Measurements from ENCODE around the gene RET.

Gene RET

DNA sequence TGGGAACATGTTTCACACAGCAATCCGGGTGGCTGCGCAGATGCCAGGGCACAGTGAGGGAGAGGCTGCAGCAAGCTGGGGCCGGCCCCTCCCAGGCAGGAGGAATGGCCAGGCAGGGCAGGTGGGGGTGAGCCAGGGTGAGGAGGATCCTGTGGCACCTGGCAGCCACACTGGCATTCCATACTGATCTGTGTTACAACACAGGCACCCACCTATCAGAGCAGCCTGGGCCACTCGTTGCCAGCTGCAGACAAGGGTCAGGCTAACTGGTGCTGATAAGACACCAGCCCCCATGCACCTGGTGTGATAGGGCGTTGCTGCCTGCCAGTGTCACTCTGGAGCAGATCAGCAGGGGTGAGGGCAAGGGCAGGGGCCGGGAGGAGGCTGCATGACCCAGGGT is 16.6 kb upstream of the RET start:
- Histone ChIP-seq H3K27me3 (ENCODE audit: insufficient read depth, low read length) (no peaks in the 10 kb centered on the region), H2AFZ (ENCODE audit: low read depth, low read length) (no peak overlapping the region)

DNA sequence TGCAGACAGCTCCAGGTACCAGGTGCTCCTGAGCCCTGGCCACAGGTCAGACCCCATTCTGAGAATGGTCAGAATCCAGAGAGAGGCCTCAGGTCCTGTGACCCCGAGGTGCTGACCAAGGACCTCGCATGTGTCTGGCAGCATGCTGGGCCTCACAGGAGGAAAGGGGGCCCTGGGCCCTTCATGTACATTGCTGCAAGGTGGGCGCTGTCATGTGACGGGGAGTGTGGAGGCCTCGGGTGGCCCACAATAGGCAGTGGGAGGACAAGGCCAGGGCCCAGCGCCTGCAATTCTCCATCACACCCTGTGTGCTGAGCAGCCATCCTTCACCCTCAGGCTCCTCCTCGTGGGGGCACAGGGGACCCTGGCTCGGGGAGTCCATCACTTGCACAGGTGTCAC is 15.5 kb upstream of the RET start:
- Histone ChIP-seq H3K27me3 (ENCODE audit: insufficient read depth, low read length) (no peaks in the 10 kb centered on the region), H3K36me3 (ENCODE audit: insufficient read depth, low read length) (no peaks in the 10 kb centered on the region), H3K4me1 (ENCODE audit: insufficient read depth, low read length) (no peaks in the 10 kb centered on the region), H3K4me3 (ENCODE audit: low read length) (no peak overlapping the region), H2AFZ (ENCODE audit: low read depth, low read length) (no peak overlapping the region), H3K9me3 (ENCODE audit: low read length) (no peaks in the 10 kb centered on the region)

More for the DNA sequence above, 16.6 kb upstream of the RET start:
- Histone ChIP-seq H3K9me3 (ENCODE audit: low read length) (no peaks in the 10 kb centered on the region), H3K36me3 (ENCODE audit: insufficient read depth, low read length) (no peaks in the 10 kb centered on the region), H3K4me3 (ENCODE audit: low read length) (no peak overlapping the region), H3K4me1 (ENCODE audit: insufficient read depth, low read length) (no peaks in the 10 kb centered on the region)

DNA sequence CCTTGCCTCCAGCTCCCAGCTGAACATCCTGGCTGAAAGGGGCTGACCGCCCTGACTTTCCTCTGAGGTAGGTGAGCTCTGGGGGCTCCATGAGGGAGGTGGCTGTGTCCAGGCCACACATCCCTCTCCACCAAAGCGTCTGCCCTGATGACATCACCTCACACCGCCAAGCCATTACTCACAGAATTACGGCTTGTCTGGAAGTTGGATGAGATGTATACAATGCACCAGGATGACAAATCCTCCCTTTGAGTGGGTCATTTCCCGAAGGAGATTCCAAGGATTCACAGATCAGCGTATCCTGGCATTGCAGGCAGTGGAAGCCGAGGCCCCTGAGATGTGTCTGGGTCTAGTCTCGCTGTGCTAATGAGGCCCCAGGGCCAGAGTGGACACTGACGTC is 15.1 kb upstream of the RET start:
- H3K27me3 ChIP-seq (ENCODE audit: insufficient read depth, low read length): no peaks in the 10 kb centered on the region
- H3K36me3 ChIP-seq (ENCODE audit: insufficient read depth, low read length): no peaks in the 10 kb centered on the region
- H3K4me3 ChIP-seq (ENCODE audit: low read length): no peak overlapping the region
- no peaks in the 10 kb centered on the region for H3K4me1 ChIP-seq (ENCODE audit: insufficient read depth, low read length)
- H3K9me3 ChIP-seq (ENCODE audit: low read length): no peaks in the 10 kb centered on the region
- H2AFZ ChIP-seq (ENCODE audit: low read depth, low read length): no peak overlapping the region

DNA sequence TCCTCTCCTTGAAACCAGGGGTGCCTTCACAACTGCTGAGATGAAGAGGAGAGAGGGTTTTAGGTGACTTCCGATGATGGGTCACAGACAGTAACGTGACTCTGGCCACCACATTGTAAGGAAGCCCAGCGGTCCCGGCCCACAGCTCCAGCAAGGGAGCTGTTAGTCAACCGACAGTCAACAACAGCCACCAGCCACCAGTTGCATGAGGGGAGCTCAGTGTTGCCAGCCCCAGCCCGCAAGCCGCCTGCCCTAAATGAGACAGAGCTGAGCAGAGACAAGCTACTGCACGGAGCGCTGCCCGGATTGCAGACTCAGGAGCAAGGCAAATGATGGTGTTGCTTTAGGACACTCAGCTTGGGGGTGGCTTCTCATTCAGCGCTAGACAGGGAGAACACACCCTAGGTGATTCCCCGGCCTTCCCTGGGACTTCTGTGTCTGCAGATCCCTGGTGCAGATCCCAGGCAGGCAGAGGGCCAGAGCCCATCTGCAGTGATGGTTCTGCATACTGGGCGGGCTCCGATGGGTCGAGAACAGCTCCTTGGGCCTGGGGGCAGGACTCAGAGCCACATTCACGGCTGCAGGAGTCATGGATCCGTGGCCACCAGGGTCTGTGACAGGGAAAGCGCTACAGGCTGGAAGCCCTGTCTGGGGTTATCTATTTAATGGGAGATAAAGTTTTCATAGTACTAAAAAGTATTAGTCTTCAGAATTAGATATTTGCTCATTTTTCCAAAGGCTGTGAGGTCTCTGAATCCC is 14.3 kb upstream of the RET start:
- Histone ChIP-seq H3K4me3 (ENCODE audit: low read length) (no peak overlapping the region), H3K9me3 (ENCODE audit: low read length) (no peaks in the 10 kb centered on the region), H3K4me1 (ENCODE audit: insufficient read depth, low read length) (no peaks in the 10 kb centered on the region), H2AFZ (ENCODE audit: low read depth, low read length) (no peak overlapping the region), H3K27me3 (ENCODE audit: insufficient read depth, low read length) (peaks cover 1% of the 10 kb centered on the region), H3K36me3 (ENCODE audit: insufficient read depth, low read length) (no peaks in the 10 kb centered on the region)

DNA sequence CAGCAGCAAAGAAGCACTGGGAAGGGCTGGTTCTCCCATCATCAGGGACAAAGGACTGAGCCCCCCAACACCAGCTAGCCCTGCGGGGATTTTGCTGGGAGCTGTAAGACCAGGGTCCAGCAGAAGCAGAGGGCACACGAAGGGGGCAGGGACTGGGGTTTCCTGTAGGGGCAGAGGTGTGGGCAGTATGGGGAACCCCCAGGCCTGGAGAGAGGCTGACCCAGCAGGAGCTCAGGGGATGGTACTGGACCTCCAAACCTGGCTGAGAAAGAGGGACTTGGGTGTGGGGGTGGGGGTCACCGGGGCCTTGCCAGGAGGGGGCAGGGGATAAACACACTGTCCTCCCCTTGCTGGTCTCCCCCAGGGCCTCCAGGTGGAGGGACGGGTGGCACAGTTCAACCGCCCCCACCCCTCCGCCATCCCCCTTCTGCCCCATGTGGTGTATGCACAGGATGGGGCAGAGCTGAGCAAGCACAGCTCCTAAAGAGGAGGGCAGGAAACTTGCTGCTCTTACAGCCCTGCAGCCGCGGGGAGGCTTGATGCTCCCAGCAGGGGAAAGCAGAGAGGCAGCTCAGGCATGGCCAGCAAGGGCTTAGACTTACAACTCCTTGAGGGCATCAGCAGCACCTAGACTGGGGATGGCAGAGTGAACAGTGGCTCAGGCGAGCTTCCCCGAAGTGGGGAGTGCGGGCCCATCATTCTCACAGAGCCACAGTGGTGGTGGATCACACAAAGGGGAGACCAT is 12.4 kb upstream of the RET start:
- Histone ChIP-seq H3K4me1 (ENCODE audit: insufficient read depth, low read length) (no peaks in the 10 kb centered on the region), H3K27me3 (ENCODE audit: insufficient read depth, low read length) (peaks cover 9% of the 10 kb centered on the region), H2AFZ (ENCODE audit: low read depth, low read length) (no peak overlapping the region), H3K4me3 (ENCODE audit: low read length) (no peak overlapping the region), H3K36me3 (ENCODE audit: insufficient read depth, low read length) (no peaks in the 10 kb centered on the region), H3K9me3 (ENCODE audit: low read length) (no peaks in the 10 kb centered on the region)

- H3K27me3 ChIP-seq (ENCODE audit: insufficient read depth, low read length): peaks cover 10% of the 10 kb centered on the region
- no peaks in the 10 kb centered on the region for H3K9me3 ChIP-seq (ENCODE audit: low read length)
- H3K4me3 ChIP-seq (ENCODE audit: low read length): no peak overlapping the region
- H3K36me3 ChIP-seq (ENCODE audit: insufficient read depth, low read length): no peaks in the 10 kb centered on the region
- no peaks in the 10 kb centered on the region for H3K4me1 ChIP-seq (ENCODE audit: insufficient read depth, low read length)
- H2AFZ ChIP-seq (ENCODE audit: low read depth, low read length): no peak overlapping the region
These were observed 11.6 kb upstream of the RET start for GRCh38 chr10:43065234-43065633.

GRCh38 chr10:43065761-43066160 is 11.1 kb upstream of the RET start:
- Histone ChIP-seq H3K9me3 (ENCODE audit: low read length) (no peaks in the 10 kb centered on the region), H3K36me3 (ENCODE audit: insufficient read depth, low read length) (no peaks in the 10 kb centered on the region), H2AFZ (ENCODE audit: low read depth, low read length) (no peak overlapping the region), H3K4me3 (ENCODE audit: low read length) (no peak overlapping the region), H3K27me3 (ENCODE audit: insufficient read depth, low read length) (peaks cover 15% of the 10 kb centered on the region), H3K4me1 (ENCODE audit: insufficient read depth, low read length) (no peaks in the 10 kb centered on the region)

DNA sequence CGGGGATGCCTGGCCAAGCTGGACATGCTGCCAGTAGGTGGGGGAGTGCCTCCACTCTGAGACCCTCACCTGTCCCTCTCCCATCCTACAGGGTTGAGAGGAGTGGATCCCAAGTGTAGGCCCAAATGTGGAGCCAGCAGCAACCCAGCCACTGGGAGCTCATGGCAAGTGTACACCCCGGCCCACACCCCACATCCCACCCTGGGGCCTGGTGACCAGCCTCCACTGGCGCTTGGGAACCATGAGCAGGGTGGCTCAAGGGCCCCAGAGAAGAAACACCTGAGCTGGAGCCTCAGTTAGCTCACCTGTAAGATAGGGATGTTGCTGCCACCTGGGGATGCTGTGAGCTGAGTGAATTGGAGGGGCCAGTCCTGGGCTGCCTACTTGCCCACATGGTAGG is 10.4 kb upstream of the RET start:
- no peak overlapping the region for H3K4me3 ChIP-seq (ENCODE audit: low read length)
- no peaks in the 10 kb centered on the region for H3K9me3 ChIP-seq (ENCODE audit: low read length)
- no peak overlapping the region for H2AFZ ChIP-seq (ENCODE audit: low read depth, low read length)
- peaks cover 17% of the 10 kb centered on the region for H3K27me3 ChIP-seq (ENCODE audit: insufficient read depth, low read length)
- H3K4me1 ChIP-seq (ENCODE audit: insufficient read depth, low read length): no peaks in the 10 kb centered on the region
- no peaks in the 10 kb centered on the region for H3K36me3 ChIP-seq (ENCODE audit: insufficient read depth, low read length)

GRCh38 chr10:43067391-43068135 is 9.3 kb upstream of the RET start:
- Histone ChIP-seq H3K4me1 (ENCODE audit: insufficient read depth, low read length) (no peaks in the 10 kb centered on the region), H2AFZ (ENCODE audit: low read depth, low read length) (no peak overlapping the region), H3K9me3 (ENCODE audit: low read length) (no peaks in the 10 kb centered on the region), H3K27me3 (ENCODE audit: insufficient read depth, low read length) (peaks cover 17% of the 10 kb centered on the region), H3K4me3 (ENCODE audit: low read length) (no peak overlapping the region), H3K36me3 (ENCODE audit: insufficient read depth, low read length) (no peaks in the 10 kb centered on the region)

DNA sequence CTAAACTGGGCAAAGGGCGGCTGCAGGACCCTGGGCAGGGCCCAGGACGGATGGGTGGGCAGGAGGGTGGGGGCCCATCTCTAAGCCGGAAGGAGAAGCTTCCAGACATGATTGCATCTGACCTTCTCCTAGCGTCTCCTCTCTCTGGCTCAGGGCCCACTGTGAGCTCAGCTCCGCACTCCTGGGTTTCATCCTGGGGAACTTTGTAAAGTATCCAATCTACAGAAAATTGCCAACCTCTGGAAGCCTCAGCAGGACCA is 8.8 kb upstream of the RET start:
- no peaks in the 10 kb centered on the region for H3K9me3 ChIP-seq (ENCODE audit: low read length)
- no peaks in the 10 kb centered on the region for H3K36me3 ChIP-seq (ENCODE audit: insufficient read depth, low read length)
- no peaks in the 10 kb centered on the region for H3K4me1 ChIP-seq (ENCODE audit: insufficient read depth, low read length)
- peaks cover 19% of the 10 kb centered on the region for H3K27me3 ChIP-seq (ENCODE audit: insufficient read depth, low read length)
- H3K4me3 ChIP-seq (ENCODE audit: low read length): no peak overlapping the region
- H2AFZ ChIP-seq (ENCODE audit: low read depth, low read length): no peak overlapping the region

GRCh38 chr10:43068471-43069210 is 8.2 kb upstream of the RET start:
- Histone ChIP-seq H2AFZ (ENCODE audit: low read depth, low read length) (no peak overlapping the region), H3K4me3 (ENCODE audit: low read length) (no peak overlapping the region), H3K4me1 (ENCODE audit: insufficient read depth, low read length) (no peaks in the 10 kb centered on the region), H3K9me3 (ENCODE audit: low read length) (no peaks in the 10 kb centered on the region), H3K27me3 (ENCODE audit: insufficient read depth, low read length) (peaks cover 25% of the 10 kb centered on the region), H3K36me3 (ENCODE audit: insufficient read depth, low read length) (no peaks in the 10 kb centered on the region)

DNA sequence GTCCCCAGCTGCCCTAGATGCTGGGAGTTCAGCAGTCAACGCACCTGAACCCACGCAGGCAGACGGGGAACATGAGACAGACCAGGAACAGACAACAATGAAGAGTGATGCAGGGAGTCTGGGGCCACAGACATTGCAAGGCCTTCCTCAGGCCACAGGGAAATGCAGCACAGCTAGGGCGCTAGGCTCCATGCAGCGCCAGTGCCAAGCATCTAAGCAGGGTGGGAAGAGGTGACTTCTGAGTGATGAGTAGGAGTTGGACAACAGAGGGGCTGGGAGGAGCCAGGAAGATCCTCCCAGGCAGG is 7.7 kb upstream of the RET start:
- Histone ChIP-seq H2AFZ (ENCODE audit: low read depth, low read length) (no peak overlapping the region), H3K4me1 (ENCODE audit: insufficient read depth, low read length) (no peaks in the 10 kb centered on the region), H3K9me3 (ENCODE audit: low read length) (no peaks in the 10 kb centered on the region), H3K36me3 (ENCODE audit: insufficient read depth, low read length) (no peaks in the 10 kb centered on the region), H3K4me3 (ENCODE audit: low read length) (no peak overlapping the region), H3K27me3 (ENCODE audit: insufficient read depth, low read length) (peaks cover 28% of the 10 kb centered on the region)

GRCh38 chr10:43069579-43069978 is 7.3 kb upstream of the RET start:
- no peaks in the 10 kb centered on the region for H3K9me3 ChIP-seq (ENCODE audit: low read length)
- peaks cover 28% of the 10 kb centered on the region for H3K27me3 ChIP-seq (ENCODE audit: insufficient read depth, low read length)
- no peaks in the 10 kb centered on the region for H3K36me3 ChIP-seq (ENCODE audit: insufficient read depth, low read length)
- H3K4me1 ChIP-seq (ENCODE audit: insufficient read depth, low read length): no peaks in the 10 kb centered on the region
- no peak overlapping the region for H3K4me3 ChIP-seq (ENCODE audit: low read length)
- no peak overlapping the region for H2AFZ ChIP-seq (ENCODE audit: low read depth, low read length)

Measured in neuron (in vitro differentiated cells).